Retinal pigment epithelial cell (primary cell): ENCODE results near the gene UBASH3A.

Experiments used
- DNase-seq: peaks from one replicate; pipeline ENCODE4 v3.0.0-alpha.2; 2010; ENCODE audit warnings: low read depth
- H3K4me3 ChIP-seq: 2 replicates; pipeline ENCODE4 v1.5.1; 2011; ENCODE audit warnings: mild to moderate bottlenecking, low read length, control low read depth, moderate library complexity
- TF ChIP-seq, protein P1 (sequence below): conservative IDR thresholded peaks from 2 replicates; pipeline ENCODE4 v1.5.1; 2011; ENCODE audit warnings: low read depth, low read length, control low read depth, inconsistent platforms

UBASH3A gene

DNA sequence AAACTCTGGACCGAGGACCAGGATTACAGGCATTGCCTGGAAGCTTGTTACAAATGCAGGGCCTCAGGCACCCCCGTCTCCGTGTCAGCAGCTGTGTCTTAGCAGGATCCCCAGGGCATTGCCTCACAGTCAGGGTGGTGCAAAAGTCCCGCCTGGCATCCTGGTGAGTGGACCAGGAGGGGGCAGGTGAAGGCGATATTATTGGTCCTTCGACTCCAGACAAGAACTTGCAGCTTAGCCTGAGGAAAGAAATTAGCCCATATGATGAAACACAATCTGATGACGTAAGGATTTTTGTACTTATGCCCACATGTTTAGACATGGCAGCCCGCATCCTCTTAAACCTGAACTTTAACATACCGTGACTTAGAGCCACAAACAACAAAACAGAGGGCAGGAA, 51.5 kb downstream of the UBASH3A start:
- TF ChIP-seq, protein P1, sequence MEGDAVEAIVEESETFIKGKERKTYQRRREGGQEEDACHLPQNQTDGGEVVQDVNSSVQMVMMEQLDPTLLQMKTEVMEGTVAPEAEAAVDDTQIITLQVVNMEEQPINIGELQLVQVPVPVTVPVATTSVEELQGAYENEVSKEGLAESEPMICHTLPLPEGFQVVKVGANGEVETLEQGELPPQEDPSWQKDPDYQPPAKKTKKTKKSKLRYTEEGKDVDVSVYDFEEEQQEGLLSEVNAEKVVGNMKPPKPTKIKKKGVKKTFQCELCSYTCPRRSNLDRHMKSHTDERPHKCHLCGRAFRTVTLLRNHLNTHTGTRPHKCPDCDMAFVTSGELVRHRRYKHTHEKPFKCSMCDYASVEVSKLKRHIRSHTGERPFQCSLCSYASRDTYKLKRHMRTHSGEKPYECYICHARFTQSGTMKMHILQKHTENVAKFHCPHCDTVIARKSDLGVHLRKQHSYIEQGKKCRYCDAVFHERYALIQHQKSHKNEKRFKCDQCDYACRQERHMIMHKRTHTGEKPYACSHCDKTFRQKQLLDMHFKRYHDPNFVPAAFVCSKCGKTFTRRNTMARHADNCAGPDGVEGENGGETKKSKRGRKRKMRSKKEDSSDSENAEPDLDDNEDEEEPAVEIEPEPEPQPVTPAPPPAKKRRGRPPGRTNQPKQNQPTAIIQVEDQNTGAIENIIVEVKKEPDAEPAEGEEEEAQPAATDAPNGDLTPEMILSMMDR, result no peak
- H3K4me3 ChIP-seq, result no peak overlapping the region
- DNase-seq, result no peak

DNA sequence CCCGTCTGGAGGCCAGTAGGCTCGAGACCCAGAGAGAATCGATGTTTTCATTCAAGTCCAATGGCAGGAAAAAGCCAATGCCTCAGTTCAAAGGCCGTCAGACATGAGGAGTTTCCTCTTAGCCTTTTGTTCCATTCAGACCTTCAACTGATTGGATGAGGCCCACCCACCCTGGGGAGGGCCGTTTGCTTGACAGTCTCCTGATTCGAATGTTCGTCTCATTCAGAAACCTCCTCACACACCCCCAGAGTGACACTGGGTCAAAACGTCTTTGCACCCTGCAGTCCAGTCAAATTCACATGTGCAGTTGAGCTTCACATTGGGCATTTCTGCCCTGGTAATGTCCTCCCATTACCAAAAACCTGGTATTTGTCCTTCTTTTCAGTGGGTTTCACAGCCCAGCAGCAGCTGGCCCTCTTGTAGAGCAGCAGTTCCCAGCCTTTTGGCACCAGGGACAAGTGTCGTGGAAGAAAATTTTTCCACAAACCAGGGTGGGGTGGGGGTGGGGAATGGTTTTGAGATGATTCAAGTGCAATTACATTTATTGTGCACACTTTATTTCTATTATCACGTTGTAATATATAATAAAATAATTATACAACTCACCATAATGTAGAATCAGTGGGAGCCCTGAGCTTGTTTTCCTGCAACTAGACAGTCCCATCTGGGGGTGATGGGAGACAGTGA, 52.2 kb downstream of the UBASH3A start:
- TF ChIP-seq, protein P1, result no peak
- H3K4me3 ChIP-seq, result no peak overlapping the region
- no peak for DNase-seq

DNA sequence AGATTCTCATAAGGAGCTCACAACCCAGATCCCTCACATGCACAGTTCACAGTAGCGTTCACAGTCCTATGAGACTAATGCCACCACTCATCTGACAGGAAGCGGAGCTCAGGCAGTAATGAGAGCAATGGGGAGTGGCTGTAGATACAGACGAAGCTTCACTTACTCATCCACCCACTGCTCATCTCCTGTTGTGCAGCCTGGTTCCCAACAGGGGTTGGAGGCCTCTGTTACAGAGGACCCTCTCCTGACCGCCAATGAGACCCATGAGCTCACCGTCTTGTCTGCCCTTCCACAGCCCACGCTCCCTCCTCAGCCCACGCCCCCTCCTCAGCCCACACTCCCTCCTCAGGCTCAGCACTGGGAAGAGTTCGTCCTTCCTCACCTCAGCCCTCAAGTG, 52.8 kb downstream of the UBASH3A start:
- TF ChIP-seq, protein P1, result no peak
- H3K4me3 ChIP-seq, result no peak overlapping the region
- no peak for DNase-seq

DNA sequence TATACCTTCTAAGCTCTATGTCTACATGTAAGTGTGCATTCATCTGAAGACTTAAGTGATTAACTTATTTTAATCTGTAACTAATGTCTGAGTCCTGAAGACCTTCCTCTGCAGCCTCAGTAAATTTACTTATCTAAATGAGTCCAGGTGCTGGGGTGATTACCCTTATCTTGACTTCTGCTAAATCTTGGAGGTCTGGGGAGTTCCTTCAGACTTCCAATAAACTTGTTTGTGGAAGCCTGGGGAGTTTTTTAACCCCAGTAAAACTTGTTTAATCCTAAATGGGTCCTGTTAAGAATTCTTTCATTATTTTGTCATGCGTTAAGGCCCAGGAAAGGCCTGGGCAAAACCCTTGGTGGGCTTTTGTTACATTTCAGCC, 55.4 kb downstream of the UBASH3A start:
- no peak for DNase-seq
- TF ChIP-seq, protein P1, result no peak
- H3K4me3 ChIP-seq, result no peak overlapping the region

DNA sequence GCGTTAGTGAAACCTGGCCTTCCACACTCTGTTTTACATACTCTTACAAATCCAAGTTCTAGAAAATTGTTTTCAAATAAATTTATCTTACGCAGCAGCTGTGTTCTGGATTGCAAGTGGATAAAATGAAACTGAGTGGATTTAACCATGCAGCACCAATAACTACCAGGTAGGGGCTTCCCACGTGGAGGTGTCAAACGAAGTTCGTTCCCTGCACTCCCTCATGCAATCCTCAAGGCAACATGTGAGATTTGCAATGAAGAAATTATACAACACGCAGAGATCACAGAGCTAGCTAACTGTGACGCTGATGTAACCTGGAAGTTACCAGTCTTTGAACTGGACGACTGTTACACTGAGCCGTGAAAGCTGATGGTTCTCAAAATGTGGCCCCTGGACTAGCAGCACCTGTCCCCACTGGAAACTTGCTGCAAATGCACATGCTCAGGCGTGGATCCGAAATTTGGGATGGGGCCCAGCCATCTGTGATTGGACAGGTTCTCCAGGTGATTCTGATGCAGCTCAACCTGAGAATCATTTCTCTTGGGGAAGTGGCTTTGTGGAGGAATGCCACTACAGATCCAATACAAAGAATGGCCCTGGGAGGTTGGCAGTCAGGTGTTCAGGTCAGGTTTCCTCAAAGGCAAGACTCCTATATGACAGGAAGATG, 56.0 kb downstream of the UBASH3A start:
- TF ChIP-seq, protein P1, result no peak
- DNase-seq, result no peak
- no peak overlapping the region for H3K4me3 ChIP-seq

DNA sequence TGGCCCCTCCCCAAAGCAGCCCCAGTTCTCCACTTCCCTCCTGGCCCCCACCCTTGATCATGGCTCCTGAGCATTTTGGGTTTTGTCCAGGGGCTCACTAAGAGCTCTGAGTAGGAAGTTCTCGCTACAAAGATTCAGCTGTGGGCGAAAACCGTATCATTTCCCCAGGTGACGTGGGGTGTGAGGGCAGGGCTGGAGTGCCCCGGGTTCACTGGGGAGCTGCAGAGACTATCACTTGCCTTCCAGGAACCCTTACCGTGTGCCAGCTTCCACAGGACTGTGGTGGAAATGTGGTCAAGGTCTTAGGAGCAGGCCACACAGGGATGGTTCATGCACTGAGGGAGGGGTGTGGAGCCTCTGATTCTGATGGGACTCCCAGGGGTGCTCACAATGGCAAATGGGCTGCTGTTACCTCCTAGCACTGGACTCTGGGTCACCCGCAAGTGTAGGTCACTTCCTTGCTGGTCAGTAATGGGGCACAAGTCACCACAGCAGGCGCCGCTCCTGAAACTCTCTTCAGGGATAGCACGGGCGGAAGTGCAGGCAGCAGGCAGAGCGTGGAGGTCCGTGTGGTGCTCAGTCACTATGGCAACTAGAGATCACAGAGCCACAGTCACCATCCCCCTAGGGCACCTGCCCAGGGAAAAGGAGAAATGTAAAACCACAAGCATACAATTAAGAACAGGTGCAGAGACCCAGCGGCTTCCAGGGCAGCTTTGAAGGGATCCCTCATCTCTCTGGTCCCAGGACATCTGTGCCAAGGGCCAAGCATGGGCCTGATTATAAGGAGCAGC, 56.9 kb downstream of the UBASH3A start:
- TF ChIP-seq, protein P1, result no peak
- no peak for DNase-seq
- H3K4me3 ChIP-seq, result no peak overlapping the region
